Stimulated activated CD8-positive, alpha-beta memory T cell treated with anti-CD3 and anti-CD28 coated beads, Interleukin-15, amount 100 ng/mL, for 1 hour (primary cell): Measurements from ENCODE around the gene RACGAP1.

Source experiments
- DNase-seq: peaks from one replicate; pipeline ENCODE4 v3.0.0-alpha.2; 2020; ENCODE audit warnings: low read depth

The RACGAP1 gene

GRCh38 chr12:49969027-49969426 is 56.3 kb downstream of the RACGAP1 start:
- no peak for DNase-seq

GRCh38 chr12:49968471-49968870 is 56.8 kb downstream of the RACGAP1 start:
- DNase-seq: no peak

GRCh38 chr12:49967777-49968250 is 57.5 kb downstream of the RACGAP1 start:
- DNase-seq: no peak

- peak; percentile 92 for DNase-seq
Measured at GRCh38 chr12:49967042-49967776, 58.1 kb downstream of the RACGAP1 start.

- no peak for DNase-seq
Measured at GRCh38 chr12:49966511-49967041, 58.7 kb downstream of the RACGAP1 start.

- no peak for DNase-seq
Measured at GRCh38 chr12:49965836-49966235, 59.5 kb downstream of the RACGAP1 start.

- no peak for DNase-seq
Measured at GRCh38 chr12:49964849-49965624, 60.3 kb downstream of the RACGAP1 start.

GRCh38 chr12:49963976-49964815 is 61.1 kb downstream of the RACGAP1 start:
- DNase-seq: no peak

GRCh38 chr12:49962861-49963765 is 62.2 kb downstream of the RACGAP1 start:
- DNase-seq: no peak

- DNase-seq: no peak
Measured at GRCh38 chr12:49961993-49962764, 63.1 kb downstream of the RACGAP1 start.

- no peak for DNase-seq
Measured at GRCh38 chr12:49961111-49961922, 64.0 kb downstream of the RACGAP1 start, which contains the start of gene AQP5. TSS of gene AQP5 (plus strand) at chr12:49961872. CDS start at chr12:49962018, 146 bp downstream.

GRCh38 chr12:49960474-49961110 is 64.7 kb downstream of the RACGAP1 start:
- DNase-seq: no peak

GRCh38 chr12:49959685-49960473 is 65.4 kb downstream of the RACGAP1 start:
- DNase-seq: no peak

- no peak for DNase-seq
Measured at GRCh38 chr12:49957570-49957967, 67.7 kb downstream of the RACGAP1 start.

GRCh38 chr12:49956663-49957569 is 68.4 kb downstream of the RACGAP1 start:
- DNase-seq: no peak

- DNase-seq: no peak
Measured at GRCh38 chr12:49955899-49956662, 69.2 kb downstream of the RACGAP1 start.
